Central memory CD4-positive, alpha-beta T cell (primary cell): ENCODE data around the gene MOB3C.
A peak's percentile ranks its signal among the peaks of the same experiment; 100 is the strongest.

ENCODE experiments used
- DNase-seq: peaks from one replicate; pipeline ENCODE4 v3.0.0; 2022

Gene MOB3C

GRCh38 chr1:46603858-46604549 lies 12.6 kb downstream of the MOB3C start, which contains the start of gene MKNK1:
Gene MKNK1 (minus strand): TSS chr1:46604268. CDS start chr1:46583327, 20,941 bp downstream.
- DNase-seq: peak; percentile 98

DNA sequence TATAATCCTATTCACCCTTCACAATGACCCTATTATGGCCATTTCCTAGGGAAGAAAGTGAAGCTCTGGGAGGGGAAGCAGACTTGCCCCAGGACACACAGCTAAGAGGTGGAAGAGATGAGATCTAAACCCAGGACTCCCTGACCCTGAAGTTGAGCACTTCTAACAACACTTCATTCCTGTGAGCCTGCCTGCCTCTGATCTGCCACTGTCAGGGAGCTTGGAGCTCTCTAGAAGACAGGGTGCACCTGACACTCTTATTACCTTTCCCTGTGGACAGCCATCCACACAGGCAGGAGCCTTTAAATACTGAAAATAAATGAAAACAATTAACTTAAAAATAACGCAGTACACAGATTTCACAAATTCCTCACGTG lies 13.1 kb downstream of the MOB3C start:
- DNase-seq: no peak

DNA sequence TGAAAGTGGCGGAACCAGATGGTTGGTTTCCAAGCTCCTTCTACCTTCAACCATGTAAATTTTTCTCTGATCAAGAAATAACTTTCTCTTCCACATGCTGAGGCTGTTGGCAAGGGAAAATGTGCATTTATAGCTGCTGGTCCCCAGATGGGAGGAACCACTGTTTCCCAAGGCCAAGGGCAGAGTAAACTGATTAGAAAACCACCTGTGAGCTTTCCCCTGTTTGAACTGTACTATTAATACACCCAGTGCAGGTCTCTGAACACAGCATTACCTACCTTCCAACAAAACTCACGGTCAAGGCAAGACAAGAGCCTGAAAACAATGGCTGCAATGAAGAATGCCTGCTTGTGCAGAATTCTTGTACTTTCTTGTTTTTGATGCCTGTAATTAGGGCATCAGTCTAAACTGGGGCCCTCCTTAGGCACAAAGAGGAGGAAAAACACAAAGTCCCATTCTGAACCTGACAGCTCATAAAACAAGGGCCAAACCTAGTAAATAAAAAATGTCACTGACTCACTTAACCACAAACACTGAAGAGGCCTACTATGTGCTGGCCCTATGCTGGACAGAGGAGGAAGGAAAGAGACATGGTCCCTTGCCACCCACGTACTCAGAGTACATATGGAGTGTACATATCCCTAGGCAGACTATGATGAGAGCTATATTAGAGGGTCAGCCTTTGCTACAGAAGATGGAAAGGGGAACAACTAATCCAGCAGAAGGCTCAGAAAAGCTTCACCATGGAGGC lies 15.2 kb downstream of the MOB3C start:
- no peak for DNase-seq

DNA sequence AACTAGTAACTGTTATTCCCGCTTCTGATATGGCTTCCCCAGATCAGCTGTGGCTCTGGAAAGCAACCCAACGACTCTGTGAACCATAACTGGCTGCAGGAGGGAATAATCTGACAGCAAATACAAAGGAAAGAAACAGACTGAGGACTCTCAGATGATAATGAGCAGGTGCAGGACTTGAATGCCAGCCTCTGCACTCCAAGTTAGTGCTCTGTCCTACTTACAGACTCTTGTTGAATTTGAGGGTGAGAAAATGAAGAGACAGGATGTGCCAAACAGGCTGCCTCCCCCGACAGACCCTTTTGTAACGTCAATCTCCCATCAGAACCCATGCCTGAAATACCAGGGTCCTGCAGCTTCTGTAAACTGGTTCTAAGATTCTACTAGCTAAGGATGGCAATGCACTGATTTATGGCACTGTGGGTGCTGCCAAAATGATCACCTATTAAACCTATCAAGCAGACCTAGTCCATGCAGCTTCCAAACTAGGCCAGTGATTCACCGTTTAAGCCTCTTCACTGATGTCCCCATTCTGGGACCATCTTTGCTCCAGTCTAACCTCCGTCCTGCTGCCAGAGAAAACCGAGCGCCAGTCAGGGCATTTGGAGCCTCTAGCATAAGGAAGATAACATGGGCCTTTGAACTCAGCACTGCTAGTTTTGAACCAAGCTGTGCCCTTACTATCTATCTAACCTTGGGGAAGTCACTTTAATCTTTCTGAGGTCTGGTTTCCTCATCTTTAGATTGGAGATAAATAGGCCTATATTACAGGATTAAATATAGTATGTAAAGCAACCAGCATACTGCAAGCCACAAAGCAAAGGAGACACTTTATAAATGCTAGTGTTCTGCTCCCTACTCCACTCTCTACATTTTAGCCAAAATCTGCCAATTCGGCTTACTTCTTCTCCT lies 17.3 kb downstream of the MOB3C start:
- DNase-seq: no peak

- DNase-seq: no peak
These were observed 19.8 kb downstream of the MOB3C start for GRCh38 chr1:46596846-46597245.

DNA sequence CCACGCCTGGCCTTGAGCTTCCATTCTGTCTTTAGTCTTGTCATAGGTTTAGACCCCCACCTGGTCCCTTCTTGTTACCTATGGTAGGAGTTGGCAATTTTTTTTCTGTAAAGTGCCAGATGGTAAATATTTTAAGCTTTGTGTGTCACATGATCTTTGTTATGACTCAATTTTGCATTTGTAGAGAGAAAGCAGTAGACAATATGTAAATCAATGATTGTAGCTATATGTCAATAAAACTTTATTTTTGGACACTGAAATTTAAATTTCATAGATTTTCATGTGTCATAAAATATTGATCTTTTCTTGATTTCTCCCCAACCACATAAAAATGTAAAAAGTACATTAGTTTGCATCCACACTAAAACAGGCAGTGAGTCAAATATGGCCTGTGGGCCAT lies 20.6 kb downstream of the MOB3C start:
- DNase-seq: no peak

DNA sequence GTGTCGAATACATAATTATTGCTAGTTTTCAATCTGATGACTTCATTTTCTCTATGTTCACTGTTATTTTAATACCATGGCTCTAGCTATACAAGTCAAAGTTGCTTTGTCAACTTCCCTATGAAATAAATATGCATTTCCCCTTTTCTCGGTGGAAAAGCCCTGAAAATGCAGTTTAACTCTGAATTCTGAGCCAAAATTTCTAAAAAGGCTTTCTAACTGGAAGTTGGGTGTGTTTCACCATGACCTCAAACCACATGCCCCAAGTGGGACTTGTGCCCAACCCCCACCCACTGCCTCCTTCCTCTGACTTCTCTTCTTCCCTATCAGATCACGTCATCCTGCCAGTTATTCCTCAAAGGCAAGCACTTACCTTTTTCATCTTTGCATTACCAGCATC lies 21.5 kb downstream of the MOB3C start:
- no peak for DNase-seq

GRCh38 chr1:46594063-46594462 lies 22.5 kb downstream of the MOB3C start:
- DNase-seq: no peak

- DNase-seq: no peak
These were observed 23.8 kb downstream of the MOB3C start for GRCh38 chr1:46592823-46593222.

GRCh38 chr1:46589529-46589928 lies 27.1 kb downstream of the MOB3C start:
- DNase-seq: no peak

- no peak for DNase-seq
These were observed 29.5 kb downstream of the MOB3C start for GRCh38 chr1:46587069-46587468.

GRCh38 chr1:46585312-46585938 lies 31.2 kb downstream of the MOB3C start:
- DNase-seq: no peak

DNA sequence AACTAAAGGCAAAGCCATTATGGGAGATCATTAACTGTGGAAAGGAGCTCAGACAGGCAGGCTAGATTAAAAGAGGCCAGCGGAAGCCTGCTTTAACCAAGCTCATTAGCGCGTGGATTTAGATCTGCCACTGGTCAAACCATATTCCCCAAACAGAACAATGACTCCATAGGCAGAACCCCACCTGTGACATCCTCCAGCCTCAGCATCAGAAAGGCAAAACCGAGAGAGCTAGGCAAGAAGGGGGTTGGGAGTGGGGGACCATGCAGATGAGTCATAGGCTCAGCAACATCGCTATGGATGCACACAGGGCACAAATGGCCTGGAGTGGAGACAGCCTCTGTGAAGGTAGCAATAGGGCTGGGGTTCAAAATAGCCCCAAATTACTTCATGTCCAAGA lies 33.1 kb downstream of the MOB3C start:
- DNase-seq: no peak

DNA sequence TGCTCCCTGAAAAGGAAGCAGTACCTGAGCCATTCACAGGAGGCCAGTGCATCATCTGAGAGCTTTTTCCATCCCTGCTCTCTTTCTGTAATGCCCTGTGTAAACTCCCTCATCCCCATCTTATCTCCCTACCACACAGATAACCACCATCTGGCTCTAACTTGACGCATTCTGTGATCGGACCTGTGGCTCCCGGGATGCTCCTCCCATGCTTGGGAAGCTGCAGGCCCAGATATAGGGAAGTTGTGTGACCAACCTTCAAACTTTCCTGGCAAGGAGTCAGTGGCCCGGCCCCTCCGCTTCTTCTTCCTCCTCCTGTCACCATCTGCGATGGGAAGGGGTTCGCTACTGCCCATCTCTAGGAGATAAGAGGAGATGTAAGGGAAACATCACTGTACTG lies 33.6 kb downstream of the MOB3C start:
- DNase-seq: no peak

GRCh38 chr1:46581681-46582455 lies 34.7 kb downstream of the MOB3C start:
- DNase-seq: peak; percentile 27

GRCh38 chr1:46580140-46580903 lies 36.3 kb downstream of the MOB3C start:
- DNase-seq: no peak

- DNase-seq: no peak
These were observed 38.9 kb downstream of the MOB3C start for GRCh38 chr1:46577671-46578070.

- no peak for DNase-seq
These were observed 40.0 kb downstream of the MOB3C start for GRCh38 chr1:46576596-46576995.

GRCh38 chr1:46575778-46576177 lies 40.8 kb downstream of the MOB3C start:
- DNase-seq: no peak

DNA sequence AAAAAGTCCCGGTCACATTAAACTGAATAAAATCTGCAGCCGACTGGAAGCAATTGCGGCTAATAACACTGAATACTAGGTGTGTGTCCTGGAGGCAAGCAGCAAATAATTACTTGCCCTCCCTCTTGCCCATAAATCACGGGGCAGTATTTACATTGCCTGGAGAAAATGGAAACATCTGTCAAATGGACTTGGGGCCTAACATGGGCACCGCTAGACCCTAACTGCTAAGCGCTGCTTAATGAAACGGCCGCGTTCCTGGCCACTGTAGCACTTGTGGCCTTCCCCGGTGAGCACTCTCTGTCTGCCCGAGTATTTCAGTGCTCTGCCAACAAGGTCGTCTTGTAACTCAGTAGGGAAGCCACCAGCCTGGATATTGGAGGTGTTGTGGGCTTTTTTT lies 41.3 kb downstream of the MOB3C start:
- DNase-seq: no peak

DNA sequence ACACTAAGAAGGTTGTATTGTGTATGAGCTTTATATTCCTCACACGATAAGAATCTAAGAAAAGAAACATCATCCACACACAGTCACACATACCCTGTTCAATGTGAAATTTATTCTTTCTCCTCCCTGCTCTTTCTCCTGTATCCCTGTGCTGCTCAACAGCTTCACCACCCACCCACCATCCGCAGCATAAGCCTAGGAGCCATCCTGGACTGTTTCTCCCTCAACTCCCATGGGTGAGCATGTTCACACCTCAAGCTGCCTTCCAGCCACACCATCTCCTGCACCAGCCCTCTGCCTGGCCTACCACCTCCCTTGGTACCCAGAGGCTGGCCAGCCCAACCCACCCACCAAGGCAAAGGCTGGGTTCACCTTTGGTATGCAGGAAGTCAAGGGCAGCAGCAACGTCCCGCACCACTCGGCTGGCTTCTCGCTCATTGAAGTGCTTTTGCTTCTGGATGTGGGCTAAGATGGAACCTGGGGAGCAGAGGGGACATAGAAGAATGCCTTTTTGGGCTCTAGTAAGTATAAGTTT lies 44.9 kb downstream of the MOB3C start:
- no peak for DNase-seq
